ENCODE measurements around the gene CCDC159.

DNA sequence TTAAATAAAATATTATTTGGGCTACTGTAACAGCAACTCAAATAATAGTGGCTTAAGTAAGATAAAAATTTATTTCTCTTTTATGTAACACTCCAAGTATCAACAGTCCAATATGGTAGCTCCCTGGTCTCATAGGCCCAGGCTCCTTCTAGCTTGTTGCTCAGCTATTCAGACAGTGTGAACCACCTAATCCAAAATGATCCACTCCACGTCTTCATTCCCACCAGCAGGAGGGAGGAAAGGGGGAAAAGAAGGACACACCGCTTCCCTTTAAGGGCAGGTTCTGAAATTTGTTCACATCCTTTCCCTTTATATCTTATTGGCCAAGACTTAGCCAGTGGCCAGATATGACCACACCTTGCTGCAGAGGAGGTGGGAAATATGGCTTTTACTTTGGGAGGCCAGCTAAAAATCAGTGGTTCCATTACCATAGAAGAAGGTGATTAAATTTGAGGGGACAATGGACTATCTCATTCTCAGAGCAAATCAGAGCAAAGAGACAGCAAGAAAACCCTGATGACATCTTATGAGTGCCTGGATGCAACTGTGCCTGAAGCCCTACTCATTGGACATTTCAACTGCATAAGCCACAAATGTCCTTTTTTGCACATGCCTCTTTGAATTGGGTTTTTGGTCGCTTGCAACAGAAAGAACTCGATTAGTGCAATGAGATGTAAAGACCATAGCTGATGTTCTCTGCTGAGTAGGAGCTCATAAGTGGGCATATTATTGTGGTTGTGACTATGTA is 44.8 kb downstream of the CCDC159 start:
- no peak for TF ChIP-seq POLR2A (IDR thresholded peaks at IDR 0.05)
- TF ChIP-seq, protein P1, sequence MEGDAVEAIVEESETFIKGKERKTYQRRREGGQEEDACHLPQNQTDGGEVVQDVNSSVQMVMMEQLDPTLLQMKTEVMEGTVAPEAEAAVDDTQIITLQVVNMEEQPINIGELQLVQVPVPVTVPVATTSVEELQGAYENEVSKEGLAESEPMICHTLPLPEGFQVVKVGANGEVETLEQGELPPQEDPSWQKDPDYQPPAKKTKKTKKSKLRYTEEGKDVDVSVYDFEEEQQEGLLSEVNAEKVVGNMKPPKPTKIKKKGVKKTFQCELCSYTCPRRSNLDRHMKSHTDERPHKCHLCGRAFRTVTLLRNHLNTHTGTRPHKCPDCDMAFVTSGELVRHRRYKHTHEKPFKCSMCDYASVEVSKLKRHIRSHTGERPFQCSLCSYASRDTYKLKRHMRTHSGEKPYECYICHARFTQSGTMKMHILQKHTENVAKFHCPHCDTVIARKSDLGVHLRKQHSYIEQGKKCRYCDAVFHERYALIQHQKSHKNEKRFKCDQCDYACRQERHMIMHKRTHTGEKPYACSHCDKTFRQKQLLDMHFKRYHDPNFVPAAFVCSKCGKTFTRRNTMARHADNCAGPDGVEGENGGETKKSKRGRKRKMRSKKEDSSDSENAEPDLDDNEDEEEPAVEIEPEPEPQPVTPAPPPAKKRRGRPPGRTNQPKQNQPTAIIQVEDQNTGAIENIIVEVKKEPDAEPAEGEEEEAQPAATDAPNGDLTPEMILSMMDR (IDR thresholded peaks at IDR 0.05), result no peak
